Nucleus accumbens (tissue), 56 donors: ENCODE data around the gene KRTAP10-5.
"Not testable (repeated sequence)": the region's sequence is repeated elsewhere in the genome, so short reads cannot be mapped to it uniquely, and the experiment has no call there.

Experiments used
- DNase-seq, 56 donors: peaks; one replicate each; lab custom pipeline; 2025; lab: John Stamatoyannopoulos, UW

The KRTAP10-5 gene

DNA sequence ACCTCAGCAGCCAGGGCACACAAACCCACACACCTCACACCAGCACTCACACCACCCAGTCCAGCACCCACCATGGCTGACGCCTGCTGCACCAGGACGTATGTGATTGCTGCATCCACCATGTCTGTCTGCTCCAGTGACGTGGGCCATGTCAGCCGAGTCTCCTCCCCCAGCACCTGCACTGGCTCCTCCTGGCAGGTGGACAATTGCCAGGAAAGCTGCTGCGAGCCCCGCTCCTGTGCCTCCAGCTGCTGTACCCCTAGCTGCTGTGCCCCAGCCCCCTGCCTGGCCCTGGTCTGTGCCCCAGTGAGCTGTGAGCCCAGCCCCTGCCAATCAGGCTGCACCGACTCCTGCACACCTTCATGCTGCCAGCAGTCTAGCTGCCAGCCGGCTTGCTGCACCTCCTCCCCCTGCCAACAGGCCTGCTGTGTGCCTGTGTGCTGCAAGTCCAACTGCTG lies 31.7 kb upstream of the KRTAP10-5 start, which contains the start of gene KRTAP10-8:
TSS of gene KRTAP10-8 (plus strand) at position 51 of the 458 bp plus-strand sequence. CDS start at position 73, 22 bp downstream.
- DNase-seq, result no peak

DNA sequence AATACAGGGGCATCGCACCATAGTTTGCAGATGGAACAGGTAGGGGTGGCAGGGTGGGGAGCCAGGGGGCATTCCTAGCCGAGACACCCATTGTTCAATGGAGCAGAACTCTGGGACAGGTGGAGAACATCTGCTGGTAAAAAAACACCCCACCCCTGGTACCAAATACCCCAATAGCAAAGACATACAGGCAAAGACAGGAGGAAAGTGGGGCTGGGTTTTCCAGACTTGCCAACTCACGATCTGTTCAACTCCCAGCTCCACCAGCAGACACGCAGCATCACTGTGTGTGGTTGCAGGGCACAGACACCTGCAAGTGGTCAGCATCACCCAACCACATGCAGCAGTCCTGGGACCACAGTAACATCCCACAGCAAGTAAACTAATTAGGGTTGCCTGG lies 31.1 kb upstream of the KRTAP10-5 start:
- DNase-seq, result no peak

DNA sequence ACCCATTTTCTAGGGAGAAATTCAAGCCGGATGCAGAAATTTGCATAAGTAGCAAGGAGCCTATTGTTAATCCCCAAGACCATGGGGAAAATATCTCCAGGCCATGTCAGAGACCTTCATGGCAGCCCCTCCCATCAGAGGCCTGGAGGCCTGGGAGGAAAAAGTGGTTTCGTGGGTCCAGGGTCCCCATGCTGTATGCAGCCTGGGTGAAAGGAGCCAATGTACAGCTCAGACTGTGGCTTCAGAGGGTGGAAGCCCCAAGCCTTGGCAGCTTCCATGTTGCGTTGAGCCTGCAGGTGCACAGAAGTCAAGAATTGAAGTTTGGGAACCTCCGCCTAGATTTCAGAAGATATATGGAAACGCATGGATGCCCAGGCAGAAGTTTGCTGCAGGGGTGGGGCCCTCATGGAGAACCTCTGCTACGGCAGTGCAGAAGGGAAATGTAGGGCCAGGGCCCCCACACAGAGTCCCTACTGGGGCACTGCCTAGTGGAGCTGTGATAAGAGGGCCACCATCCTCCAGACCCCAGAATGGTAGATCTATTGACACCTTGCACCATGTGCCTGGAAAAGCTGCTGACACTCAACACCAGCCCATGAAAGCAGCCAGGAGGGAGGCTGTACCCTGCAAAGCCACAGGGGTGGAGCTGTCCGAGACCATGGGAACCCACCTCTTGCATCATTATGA lies 29.9 kb upstream of the KRTAP10-5 start:
- DNase-seq, result not testable (repeated sequence)

DNA sequence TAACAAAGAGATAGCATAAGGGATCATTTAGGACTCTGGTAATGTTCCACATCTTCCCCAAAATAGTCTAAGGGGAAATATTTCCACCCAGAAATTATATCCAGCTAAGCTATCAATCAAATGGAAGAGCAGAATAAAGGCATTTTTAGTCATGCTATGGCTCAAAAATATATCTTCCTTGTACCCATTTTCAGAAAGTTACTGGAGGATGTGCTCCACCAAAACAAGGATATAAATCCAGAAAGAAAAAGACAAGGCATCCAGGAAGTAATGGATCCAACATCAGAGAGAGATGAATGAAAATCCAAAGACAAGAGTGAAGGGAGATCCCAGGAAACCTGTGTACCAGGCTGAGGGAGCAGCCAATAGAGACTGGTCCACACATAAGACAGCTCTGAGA lies 28.8 kb upstream of the KRTAP10-5 start:
- DNase-seq, result no peak

DNA sequence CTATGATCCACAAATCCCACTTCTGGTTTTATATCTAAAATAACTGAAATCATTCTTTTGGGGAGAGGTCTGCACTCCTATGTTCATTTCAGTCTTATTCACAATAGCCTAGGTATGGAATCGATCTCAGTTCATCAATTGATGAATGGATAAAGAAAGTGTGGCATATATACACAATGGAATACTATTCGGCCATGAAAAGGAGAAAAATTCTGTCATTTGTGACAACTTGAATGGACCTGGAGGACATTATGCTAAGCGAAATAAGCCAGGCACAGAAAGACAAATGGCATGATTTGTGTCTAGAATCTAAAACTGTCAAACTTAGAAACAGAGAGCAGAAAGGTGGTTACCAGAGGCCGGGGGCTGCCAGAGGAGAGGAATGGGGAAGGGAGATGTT lies 26.1 kb upstream of the KRTAP10-5 start:
- DNase-seq, result no peak

DNA sequence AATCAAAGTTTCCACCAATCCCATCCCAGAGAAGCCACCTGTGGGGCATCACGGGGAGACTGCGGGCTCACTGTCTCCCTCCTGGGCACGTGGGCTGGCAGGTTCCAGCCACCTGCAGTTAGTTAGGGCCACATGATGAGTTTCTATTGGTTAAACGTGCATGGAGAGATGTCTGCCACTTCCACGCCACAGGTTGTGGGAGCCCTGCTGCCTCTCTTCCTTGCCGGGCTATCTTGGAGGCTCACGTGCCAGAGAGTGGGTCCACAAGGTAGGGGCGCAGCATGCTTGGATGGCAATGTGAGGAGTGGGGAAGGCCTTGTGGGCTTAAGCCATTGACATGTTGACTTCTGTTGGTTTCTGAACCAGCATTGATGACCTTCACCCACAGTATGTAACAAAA lies 23.5 kb upstream of the KRTAP10-5 start:
- DNase-seq, result no peak

DNA sequence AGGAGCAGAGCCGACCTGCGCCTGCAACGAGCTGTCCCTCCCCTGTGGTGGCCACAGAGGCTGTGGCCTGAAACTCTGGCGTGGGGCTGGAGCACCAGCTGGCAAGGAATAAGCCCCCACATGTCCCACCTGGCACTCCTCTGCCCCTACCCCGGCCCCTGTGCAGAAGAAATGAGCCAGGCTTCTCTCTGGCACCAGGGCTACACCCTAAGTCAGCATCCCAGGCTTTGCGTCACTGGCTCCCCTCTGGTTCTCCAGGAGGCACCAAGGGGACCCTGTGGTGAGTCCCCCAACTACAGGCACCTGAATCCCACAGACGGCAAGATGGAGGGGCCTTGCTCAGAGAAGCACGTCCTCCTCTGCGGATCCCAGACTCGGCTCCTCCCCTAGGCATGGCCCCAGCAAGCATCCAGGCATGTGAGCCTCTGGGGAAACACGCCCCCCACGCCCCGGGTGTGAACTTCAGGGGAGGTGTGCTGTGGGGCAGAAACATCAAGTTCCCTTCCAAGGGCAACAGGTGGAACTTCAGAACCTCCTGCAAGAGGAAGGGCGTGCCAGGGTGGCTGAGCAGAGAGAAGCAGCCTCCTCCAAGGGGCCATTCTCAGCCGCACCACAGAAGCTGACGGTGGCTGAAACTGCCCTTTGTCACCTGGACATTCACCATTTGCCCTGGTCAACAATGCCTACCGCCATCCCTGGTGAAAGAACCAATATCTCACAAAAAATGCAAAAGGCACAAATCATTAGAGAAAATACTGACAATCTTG lies 22.9 kb upstream of the KRTAP10-5 start:
- no peak for DNase-seq

DNA sequence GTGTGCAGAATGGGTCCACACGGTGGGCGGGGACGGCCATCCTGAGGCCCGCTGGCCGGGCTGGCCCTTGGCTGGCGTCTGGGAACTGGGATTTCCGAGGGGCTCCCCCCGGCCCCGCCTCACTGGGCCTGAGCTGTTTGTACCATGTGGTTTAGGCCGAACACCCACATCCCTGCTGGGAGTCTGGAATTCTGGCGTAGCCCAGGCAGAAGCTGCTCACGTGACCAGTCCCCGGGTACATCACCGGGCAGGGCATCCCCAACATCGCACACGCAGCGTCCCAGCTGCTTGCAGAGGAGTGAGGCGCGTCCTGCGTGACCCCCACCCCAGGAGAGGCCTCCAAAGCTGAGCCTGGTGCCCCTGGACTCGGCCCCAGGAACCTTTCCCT lies 22.1 kb upstream of the KRTAP10-5 start:
- no peak for DNase-seq

DNA sequence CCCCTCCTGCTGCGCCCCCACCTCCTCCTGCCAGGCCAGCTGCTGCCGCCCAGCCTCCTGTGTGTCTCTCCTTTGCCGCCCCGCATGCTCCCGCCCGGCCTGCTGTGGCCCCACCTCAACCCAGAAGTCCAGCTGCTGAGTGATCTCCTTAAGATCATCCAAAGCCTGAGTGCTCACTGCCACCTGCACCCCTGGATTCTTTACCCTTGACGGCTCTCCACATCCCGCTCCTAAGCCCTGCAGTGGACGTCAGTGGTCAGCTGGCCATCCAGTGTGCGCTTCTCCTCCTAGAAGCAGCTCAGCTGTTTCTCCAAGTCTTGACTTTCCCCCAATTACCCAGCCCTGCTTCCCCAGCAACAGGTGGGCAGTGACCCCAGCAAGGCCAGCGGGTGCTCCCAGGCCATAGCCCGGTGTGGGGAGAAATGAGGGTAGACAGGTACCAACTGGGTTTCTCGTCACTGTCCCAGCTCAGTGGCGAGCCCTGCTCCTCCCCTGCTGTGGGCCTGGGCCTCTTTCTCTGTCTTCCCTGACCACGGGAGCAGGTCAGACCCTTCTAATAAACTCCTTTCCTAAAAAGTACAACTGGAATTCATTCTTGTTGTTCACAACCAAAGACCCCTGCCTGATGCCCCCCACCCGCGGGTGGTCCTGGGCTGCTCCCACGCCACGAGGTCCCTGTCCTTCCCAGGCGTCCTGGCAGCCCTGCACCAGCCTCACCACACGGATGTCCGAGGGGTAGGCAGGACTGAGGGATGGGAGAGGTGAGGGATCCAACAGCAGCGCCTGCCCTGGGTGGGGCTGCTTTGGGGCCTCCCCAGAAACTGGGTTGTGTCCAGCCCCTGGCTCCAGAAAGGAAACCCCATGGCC lies 21.4 kb upstream of the KRTAP10-5 start:
- DNase-seq, result no peak

DNA sequence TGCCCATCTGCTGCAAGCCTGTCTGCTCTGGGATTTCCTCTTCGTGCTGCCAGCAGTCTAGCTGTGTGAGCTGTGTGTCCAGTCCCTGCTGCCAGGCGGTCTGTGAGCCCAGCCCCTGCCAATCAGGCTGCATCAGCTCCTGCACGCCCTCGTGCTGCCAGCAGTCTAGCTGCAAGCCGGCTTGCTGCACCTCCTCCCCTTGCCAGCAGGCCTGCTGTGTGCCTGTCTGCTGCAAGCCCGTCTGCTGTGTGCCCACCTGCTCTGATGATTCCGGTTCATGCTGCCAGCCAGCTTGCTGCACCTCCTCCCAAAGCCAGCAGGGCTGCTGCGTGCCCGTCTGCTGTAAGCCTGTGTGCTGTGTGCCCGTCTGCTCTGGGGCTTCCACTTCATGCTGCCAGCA lies 20.7 kb upstream of the KRTAP10-5 start:
- not testable (repeated sequence) for DNase-seq

DNA sequence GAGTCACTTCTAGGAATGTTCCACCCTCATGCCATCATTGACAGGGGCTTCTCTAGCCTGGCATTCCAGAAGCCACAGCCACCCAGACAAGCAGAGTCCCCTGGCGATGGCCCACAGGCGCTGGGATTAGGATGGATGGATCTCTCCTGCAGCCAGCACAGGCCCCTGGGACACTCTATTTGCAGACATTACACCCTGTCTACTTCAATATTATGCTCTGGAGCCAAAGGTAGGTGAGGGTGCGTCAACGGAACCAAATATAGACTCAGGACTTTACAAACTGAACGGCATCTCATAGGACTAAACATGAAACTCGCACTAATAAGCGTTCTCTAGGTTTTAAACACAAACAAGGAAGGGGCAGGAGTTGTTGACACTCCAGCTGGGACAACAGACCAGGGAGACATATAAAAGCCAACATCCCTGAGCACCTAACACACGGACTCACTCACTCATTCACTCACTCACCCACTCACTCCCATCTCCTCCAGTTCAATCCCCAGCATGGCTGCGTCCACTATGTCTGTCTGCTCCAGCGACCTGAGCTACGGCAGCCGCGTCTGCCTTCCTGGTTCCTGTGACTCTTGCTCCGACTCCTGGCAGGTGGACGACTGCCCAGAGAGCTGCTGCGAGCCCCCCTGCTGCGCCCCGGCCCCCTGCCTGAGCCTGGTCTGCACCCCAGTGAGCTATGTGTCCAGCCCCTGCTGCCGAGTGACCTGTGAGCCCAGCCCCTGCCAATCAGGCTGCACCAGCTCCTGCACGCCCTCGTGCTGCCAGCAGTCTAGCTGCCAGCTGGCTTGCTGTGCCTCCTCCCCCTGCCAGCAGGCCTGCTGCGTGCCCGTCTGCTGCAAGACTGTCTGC lies 19.9 kb upstream of the KRTAP10-5 start, which contains the start of gene KRTAP10-7:
TSS of gene KRTAP10-7 (plus strand) at position 480 of the 861 bp plus-strand sequence. CDS start at position 505, 25 bp downstream.
- DNase-seq, result not testable (repeated sequence)

DNA sequence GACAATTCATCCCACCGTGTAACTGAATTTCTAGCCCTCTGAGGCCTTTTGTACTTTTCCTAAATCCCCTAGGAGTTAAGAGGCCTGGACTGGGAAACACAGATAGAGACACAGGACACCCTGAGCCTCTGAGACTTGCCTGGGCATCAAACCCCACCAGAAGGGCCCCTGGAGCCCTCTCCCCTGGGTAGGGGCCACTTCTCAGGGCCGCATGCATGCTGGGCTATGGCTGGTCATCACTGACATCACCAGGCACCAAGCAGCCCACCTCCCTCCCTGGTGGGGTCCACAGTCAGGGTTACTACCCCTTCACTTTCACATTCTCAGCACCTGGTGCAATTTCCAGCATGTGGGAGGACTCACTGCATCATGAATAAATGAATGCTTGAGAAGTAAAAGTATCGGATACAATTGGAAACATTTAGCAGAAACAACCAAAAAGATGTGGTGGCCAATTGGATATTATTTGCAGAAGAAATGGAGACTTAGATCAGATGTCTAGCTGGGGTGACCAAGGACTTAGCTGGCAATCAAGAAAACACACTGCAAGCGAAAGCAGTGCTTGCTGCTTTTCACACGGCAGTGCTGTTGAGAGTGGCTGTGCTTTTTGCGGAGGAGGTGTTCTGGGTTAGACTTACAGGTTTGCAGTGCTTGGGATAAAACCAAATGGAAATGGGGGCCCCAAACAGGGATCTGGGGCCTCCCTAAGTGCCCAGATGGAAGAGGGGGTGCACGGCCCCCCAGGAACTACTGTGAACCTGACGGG lies 19.0 kb upstream of the KRTAP10-5 start:
- no peak for DNase-seq

DNA sequence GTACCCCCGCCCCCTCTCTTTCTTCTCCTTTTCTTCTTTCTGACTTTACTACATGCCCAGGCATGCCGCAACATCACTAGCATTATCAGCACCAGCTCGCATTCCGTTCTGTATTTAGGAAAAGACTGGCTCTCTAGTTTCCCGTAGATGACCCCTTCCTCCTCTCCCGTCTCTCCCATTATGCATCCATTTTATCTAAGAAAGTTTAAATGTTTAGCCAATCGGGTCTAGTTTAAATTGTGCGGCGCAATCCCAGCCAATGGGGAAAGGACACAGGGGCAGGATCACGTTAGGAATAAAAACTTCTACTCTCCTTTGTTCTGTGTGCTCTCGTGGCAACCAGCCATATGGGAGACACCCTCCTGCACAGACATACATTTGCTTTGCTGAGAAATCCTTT lies 17.7 kb upstream of the KRTAP10-5 start:
- DNase-seq, result no peak

DNA sequence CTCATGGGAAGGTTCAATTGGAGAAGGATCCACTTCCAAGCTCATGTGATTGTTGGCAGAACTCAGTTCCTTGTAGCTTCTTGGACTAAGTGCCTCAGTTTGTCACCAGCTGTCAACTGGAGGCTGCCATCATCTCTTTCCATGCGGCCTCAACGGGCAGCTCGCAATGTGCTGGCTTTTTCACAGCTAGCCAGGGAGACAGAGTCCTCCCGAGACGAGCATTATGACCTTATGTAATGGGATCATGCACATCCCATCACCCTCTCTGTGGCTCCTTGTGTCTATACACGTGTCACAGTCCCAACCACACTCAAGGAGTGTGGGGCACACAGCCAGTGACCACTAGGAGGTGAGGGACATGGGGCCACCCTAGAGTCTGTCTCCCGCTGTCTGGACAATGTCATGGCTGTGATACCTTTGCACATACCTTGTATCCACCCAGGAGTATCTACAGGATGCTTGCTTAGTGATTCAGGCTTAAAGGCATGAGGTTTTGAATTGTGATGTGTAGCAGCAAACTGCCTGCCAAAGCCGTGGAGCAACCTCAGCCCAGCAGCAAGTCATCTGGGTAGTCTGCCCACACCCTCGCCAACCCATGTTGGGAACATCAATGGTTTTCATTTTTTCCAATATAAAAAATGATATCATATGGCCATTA lies 15.8 kb upstream of the KRTAP10-5 start:
- no peak for DNase-seq

DNA sequence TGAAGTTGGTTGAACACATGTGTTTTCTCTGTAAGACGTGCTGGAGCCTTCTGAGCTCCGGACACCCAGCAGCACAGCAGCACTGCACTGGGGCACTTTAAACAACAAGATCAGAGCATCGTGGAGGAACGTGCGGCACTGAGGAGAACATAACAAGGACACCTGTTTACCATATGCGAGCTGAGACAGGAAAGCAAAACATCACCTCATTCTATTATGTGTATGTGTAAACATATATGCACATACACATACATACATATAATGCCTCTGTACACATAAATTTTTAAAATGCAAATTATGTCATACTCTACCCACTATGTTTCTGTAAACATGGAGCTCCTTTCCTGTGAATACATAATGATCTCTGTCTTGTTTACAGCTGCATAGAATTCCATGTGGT lies 15.1 kb upstream of the KRTAP10-5 start:
- no peak for DNase-seq

DNA sequence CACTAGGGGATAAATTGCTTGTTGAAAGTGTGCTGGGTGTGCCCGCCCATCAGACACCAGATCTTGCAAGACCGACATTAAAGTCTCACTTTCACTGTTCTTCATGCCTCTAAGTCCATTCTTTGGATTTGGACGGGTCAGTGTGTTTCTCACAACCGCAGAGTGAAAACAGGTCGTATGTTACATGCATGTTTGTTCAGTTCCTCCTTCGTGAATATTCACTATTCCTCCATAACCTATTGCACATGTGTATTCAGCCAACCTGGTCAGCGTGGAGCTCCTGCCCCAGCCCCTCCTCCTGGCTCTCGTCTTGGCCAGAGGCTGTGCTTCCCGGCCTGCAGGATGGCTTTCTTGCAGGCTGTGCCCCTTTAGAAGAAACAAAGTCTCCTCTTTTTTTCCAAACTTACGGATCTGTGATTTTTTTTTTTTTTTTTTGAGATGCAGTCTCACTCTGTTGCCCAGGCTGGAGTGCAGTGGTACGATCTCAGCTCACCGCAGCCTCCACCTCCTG lies 14.1 kb upstream of the KRTAP10-5 start:
- no peak for DNase-seq

DNA sequence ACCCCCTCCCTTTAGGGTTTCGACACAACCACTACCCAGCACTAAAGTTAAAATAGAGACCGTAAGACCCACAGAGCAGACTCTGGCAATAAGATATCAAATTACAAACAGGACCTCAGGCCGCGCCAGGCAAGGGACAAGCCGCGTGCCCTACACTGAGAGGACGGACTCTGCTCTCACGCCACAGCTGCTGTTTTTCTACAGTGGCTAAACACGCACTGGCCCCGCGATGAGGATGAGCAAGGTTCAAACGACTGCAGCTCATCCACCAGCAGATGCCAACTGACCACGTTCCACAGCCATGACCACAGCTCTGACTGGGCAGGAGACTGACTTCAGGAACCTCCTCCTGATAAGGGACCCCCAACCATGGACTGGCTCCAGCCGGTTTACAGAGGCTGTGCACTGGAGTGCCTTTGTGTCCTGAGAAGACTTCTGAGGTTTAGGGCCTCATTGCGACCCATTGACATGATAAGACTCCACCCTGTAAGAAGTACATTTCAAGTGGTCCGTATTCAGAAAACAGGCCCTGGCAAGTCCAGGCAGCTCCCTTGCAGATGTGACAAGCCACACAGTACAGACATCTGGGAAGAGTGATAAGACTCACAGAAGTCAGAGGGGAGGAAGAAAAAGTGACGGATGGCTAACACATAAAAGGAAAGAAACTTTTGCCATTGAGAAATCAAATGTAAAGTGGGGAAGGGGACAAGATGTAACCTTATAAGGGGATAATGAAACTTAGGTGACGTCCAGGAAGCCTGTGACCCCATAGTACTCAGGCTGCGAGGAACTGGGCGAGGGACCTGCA lies 13.4 kb upstream of the KRTAP10-5 start:
- no peak for DNase-seq
